Iris pigment epithelial cell (primary cell): ENCODE measurements around the gene SPDYC.

Experiments
- DNase-seq: peaks from one replicate; pipeline ENCODE4 v3.0.0-alpha.2; 2011; ENCODE audit warnings: low read depth

Gene SPDYC

DNA sequence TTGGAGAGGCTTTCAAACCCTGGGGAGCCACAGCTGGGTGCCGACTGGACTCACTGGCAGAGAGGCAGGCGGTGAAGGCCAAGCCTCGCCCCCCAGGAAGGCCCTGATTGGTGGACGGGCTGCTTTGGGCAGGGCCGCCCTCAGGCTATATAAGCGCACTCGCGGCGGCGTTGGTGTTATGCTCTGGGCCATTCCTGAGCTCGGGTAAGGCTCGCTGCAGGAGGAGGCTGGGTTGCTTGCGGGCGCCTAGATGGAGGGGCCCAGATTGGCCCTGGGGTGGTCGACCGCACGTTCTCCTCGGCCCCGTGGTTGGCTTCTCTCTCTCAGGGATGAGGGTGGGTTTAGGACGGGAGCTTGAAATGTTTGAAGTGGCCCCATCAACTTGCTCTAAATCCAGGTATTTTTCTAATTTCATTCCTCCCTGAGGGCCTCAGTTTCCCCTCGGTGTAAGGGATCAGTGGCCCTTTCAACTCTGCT lies at the start of gene SPDYC:
TSS of gene SPDYC (plus strand) at position 176 of the 477 bp plus-strand sequence. CDS start 1,125 bp downstream, outside the sequence.
- no peak for DNase-seq

- DNase-seq, result no peak
These were observed 49.2 kb upstream of the SPDYC start for GRCh38 chr11:65120831-65121230.

- no peak for DNase-seq
These were observed 48.6 kb upstream of the SPDYC start for GRCh38 chr11:65121447-65121864.

DNA sequence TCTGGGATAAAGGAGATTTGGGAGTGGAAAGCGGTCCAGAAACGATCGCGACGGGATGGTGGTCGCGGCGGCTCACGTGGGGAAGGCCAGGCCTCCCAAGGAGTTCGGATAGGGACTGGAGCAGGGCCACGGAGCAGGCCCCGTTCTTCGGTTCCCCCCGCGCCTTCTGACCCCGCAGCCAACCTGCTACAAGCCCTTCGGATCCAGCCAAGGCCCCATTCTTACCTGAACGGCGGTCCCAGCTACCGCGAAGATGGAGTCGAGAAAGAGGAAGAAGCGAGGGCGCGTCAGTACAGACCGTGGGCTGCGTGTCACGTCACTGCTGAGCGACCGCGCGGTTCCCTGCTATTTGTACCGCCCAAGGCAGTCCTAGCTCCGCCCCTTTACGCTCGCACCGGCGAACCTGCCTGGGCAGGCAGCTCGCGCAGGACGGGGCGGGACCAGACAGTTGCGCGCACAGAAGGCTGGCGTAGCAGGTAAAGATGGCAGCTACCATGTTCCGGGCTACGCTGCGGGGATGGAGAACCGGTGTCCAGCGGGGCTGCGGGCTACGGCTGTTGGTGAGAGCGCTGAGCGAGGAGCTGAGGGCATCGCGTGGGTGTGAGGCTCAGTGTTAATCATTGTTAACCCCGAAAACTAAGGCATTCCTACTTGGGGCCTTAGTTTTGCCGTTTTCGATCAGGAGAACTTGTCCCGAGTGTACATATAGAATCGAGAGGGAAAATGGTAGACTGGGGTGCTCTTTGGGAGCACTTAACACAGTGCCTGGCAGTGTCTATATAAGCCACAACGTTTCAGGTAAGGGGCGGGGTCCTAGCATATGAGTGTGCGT lies 48.0 kb upstream of the SPDYC start, which contains the start of the genes FAU and MRPL49:
TSS of gene FAU (minus strand) at position 270 of the 832 bp plus-strand sequence. CDS start 321 bp downstream, outside the sequence.
TSS of gene MRPL49 (plus strand) at position 457 of the 832 bp plus-strand sequence. CDS start at position 483, 26 bp downstream.
- DNase-seq, result peak; percentile 99

DNA sequence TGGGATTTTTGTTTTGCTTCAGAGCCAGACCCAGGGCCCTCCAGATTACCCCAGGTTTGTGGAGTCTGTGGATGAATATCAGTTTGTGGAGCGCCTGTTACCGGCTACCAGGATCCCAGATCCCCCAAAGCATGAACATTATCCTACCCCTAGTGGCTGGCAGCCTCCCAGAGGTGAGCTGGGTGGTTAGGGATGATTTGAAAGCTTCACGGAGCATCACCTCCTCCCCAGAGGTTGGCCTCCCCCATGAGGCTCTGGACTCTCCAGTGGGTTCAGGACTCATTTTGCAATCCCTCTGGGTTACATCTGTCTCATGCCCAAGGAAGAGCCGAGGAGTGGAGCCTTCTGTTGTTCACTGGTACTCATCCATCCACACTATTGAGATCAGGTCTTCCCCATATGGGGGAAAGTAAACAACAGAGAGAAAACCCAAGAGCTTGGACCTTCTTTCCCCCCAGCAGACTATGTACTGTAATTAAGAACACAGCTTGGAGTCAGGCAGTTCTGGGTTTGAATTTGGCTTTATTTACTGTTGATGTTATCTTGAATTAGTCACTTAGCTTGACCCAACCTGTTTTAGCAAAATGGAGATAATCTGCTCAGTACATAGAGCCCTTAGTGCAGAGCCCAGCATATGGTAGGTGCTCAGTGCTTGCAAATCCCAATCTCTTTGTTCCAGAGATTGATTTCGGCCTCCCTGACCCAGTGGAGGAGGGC lies 45.4 kb upstream of the SPDYC start:
- no peak for DNase-seq

GRCh38 chr11:65125197-65126056 lies 44.6 kb upstream of the SPDYC start:
- DNase-seq, result no peak

DNA sequence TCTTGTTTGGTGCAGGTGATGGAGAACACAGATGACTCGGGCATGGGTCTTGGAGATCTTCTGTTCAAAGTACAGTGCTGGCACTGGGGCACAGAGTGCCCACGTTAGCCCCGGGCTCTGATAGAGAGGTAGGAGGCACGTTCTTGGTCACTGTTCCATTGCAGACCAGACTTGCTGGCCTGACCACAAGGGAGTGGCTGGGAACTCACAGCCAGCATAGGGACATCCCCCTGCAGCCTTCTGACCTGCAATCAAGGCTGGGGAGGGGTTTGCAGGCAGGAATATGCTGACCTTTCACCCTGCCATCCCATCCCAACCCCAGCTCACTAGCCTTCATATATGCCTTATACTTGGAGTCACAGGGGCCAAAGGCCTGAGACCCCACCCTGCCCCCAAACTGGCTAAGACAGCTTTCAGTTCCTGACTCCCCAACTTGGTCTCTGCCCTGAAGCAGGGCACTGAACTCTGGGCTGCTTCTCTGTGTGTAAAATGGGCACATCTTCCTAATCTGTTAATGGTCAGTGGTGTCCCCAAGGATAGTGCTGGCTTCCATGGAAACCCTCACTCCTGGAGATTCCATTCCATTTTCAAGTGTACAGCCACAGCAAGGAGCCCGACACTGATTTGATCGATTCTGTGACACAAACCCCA lies 43.3 kb upstream of the SPDYC start:
- no peak for DNase-seq

- no peak for DNase-seq
These were observed 42.4 kb upstream of the SPDYC start for GRCh38 chr11:65127473-65128181.

GRCh38 chr11:65128182-65129145 lies 41.6 kb upstream of the SPDYC start:
- no peak for DNase-seq

GRCh38 chr11:65129649-65130441 lies 40.2 kb upstream of the SPDYC start:
- no peak for DNase-seq

DNA sequence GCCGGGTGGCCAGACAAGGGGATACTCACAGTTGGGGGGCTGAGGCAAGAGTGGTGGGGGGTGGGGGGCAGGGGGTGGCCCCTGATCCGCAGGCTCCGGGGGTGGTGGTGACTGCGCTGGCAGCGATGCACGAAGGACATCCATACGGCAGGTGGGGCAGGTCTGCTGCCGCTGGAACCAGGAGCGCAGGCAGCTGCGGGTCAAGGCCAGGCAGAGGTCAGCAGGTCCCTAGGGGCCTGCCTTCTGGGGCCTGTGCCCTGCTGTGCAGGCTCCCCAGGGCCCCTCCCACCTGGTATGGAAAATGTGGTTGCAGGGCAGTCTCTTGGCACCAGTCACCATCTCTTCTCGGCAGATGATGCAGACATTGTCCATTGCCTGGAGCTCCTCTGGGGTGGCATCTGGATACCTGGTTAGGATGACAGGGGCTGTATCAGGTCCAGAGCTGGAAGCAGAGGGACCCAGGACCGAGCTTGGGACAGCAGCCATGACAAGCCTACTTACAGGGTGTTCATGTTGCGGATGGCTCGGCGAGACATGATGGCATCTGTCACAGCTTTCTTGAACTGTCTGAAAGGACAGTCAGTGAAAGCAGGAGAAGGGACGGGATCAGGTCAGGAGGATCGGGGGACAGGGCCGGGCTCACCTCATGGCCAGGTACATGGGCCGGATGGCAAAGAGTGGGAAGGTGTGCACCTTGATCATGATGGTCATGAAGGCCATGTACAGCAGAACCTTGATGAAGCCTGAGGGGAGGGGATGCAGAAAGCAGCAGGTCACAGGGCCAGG lies 39.2 kb upstream of the SPDYC start:
- no peak for DNase-seq

DNA sequence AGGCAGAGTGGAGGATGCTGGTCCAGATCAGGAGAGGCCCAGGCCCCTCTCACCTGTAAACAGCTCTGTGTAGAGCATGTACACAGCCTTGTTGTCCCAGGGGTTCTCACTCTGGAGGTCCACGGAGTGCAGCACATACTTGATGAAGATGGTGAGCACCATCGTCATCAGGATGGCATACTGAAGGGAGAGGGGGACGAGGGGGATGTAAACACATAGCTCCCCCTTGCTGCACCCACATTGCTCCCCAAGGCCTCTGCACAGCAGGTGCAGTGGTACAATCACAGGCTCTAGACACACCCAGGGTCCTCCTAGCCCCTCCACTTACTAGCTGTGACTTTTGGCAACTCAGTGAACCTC lies 38.6 kb upstream of the SPDYC start:
- DNase-seq, result no peak

DNA sequence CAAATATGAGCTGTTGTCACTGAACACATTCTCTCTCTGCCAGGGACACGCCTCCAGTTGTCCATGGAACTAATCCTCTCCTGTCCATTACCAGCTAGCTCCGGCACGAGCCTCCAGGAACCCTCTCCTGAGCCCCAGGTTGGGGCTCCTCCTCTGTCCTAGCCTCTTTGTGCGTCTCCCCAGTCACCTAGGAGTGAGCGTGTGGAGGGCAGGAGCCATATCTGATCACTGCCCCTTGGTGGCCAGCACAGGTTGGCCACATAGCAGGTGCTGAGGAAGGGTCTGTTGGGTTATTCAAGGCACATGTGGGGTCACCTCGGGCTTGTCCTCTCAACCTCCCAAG lies 38.2 kb upstream of the SPDYC start:
- DNase-seq, result no peak

- DNase-seq, result no peak
These were observed 37.6 kb upstream of the SPDYC start for GRCh38 chr11:65132238-65132987.

- DNase-seq, result no peak
These were observed 36.9 kb upstream of the SPDYC start for GRCh38 chr11:65132988-65133700.

DNA sequence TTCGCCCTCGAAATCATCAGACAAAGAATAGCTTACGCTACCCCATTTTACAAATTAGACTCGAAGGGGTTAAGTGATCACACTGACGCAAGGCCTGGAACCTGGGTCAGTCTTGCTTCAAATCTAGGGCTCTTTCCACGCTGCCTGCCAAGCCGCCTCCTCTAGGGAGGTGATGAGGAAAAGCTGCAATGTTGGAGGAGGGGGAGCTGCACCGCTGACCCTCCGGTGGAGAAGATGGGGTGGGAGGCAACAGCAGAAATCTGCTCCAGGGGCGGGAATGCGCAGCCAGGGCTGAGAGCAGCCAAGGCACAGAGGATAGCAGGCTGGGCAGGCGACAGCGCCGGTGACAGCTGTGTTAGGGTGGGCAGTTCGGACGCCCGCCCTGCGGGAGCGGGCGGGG lies 36.3 kb upstream of the SPDYC start:
- DNase-seq, result peak; percentile 43
